AG04450 (cell line): Measurements from ENCODE around the gene FRAS1. TPM values are rescaled to one million over a fixed set of nuclear protein-coding genes. Genes with fewer than 3 reads are reported as not detected.

Source experiments
- CTCF ChIA-PET: fragments of 300-600, 350-600 bp; formaldehyde crosslinking; extraction: SDS; loops from one replicate; lab custom pipeline; 2022; ENCODE audit warnings: antibody characterized with exemption, inconsistent platforms; lab: Charles Lee
- POLR2A ChIA-PET: fragments of 350-600 bp; formaldehyde crosslinking; extraction: SDS; loops from one replicate; lab custom pipeline; 2021; ENCODE audit warnings: antibody characterized with exemption, inconsistent platforms; lab: Yijun Ruan, JAX
- DNase-seq: peaks from one replicate; pipeline ENCODE4 v3.0.0-alpha.2; 2011; ENCODE audit warnings: low read depth, low spot score
- H3K27ac ChIP-seq: one replicate; pipeline ENCODE4 v1.5.1; 2012; ENCODE audit warnings: low read depth, low read length, control low read depth
- H3K27me3 ChIP-seq: one replicate; pipeline ENCODE4 v1.6.0; 2012; ENCODE audit warnings: low read length; ENCODE audit not compliant: control insufficient read depth, insufficient read depth
- H3K4me3 ChIP-seq: 2 replicates; pipeline ENCODE4 v1.5.1; 2011; ENCODE audit warnings: mild to moderate bottlenecking, low read depth, low read length, control low read depth
- H3K9me3 ChIP-seq: 2 replicates; pipeline ENCODE4 v1.5.1; 2012; ENCODE audit warnings: low read length; ENCODE audit not compliant: control insufficient read depth, insufficient read depth
- polyA plus RNA-seq: library from polyadenylated mRNA; depleted of rRNA; stranded (reverse); fragments of >200 nt; gene quantifications from 2 replicates; pipeline ENCODE4 v1.2.3, GENCODE V29; 2011
- TF ChIP-seq, protein P1 (sequence below): IDR thresholded peaks from 2 replicates; pipeline ENCODE4 v1.5.1; 2011; ENCODE audit warnings: low read depth, low read length, control low read depth, inconsistent platforms

Gene FRAS1
- polyA plus RNA-seq, 1 experiment, result 0.21 TPM

DNA sequence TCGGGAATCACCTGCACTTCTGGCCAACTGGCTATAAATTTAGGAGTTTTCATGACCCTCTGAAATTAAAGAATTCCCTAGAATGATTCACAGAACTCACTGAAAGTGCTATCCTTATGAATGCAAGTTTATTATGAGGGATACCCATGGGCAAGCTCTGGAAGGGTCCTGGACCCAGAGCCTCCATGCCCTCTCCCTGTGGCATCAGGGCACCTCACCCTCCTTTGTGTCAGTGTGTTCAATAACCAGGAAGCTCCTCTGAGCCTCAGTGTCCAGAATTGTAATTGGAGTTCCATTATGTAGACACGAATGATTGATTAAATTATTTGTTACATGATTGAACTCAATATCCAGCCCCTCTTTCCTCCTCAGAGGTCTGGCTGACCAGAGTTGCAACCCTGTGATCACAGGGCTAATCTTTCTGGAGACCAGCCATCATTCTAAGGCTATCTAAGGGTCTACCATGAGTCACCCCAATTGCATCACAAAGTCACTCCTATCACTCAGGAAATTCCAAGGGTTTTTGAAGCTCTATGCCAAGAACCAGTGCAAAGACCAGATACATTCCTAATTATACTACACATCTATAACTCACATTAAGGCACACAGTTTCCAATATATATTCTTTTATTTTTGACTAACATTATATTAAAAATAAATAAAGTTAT is 503.3 kb downstream of the FRAS1 start:
- TF ChIP-seq, protein P1, sequence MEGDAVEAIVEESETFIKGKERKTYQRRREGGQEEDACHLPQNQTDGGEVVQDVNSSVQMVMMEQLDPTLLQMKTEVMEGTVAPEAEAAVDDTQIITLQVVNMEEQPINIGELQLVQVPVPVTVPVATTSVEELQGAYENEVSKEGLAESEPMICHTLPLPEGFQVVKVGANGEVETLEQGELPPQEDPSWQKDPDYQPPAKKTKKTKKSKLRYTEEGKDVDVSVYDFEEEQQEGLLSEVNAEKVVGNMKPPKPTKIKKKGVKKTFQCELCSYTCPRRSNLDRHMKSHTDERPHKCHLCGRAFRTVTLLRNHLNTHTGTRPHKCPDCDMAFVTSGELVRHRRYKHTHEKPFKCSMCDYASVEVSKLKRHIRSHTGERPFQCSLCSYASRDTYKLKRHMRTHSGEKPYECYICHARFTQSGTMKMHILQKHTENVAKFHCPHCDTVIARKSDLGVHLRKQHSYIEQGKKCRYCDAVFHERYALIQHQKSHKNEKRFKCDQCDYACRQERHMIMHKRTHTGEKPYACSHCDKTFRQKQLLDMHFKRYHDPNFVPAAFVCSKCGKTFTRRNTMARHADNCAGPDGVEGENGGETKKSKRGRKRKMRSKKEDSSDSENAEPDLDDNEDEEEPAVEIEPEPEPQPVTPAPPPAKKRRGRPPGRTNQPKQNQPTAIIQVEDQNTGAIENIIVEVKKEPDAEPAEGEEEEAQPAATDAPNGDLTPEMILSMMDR, result no peak
- ChIA-PET CTCF (interaction anchor here (0.7 to 1.2 kb wide), 2 partner anchors 56 to 84 kb away, joined by 3 read pairs; no protein-coding TSS in a partner anchor), POLR2A (interaction anchor here (0.6 kb wide), 1 partner anchor 92 kb away, joined by 3 read pairs; no protein-coding TSS in a partner anchor)
- DNase-seq, result peak; percentile 52
- Histone ChIP-seq H3K27ac (no peak overlapping the region), H3K4me3 (no peak overlapping the region), H3K9me3 (no peaks in the 10 kb centered on the region), H3K27me3 (no peaks in the 10 kb centered on the region)

DNA sequence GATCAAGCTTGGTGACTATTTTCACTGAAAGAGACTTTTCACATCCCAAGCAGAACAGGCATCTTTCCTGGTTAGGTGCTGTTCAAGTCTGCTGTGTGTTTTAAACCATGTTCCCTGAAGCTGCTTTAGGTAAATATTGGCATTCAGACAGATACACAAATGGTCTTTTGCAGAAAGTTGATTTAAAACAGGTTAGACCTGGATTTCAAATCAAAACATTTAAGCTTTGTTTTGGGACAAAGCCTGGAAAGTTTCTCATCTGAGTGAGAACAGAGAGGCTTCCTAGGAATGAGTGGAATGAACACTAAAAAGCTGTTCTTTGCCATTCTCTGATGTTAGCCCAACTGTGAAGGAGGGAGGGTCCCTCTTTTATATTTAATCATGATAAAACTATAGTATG is 504.6 kb downstream of the FRAS1 start:
- no peak for DNase-seq
- TF ChIP-seq, protein P1, result no peak
- ChIA-PET CTCF (no interaction called here), POLR2A (interaction anchor here (0.5 kb wide), 1 partner anchor 22 kb away, joined by 3 read pairs; no protein-coding TSS in a partner anchor)
- Histone ChIP-seq H3K4me3 (no peak overlapping the region), H3K9me3 (no peaks in the 10 kb centered on the region), H3K27me3 (no peaks in the 10 kb centered on the region), H3K27ac (no peak overlapping the region)

DNA sequence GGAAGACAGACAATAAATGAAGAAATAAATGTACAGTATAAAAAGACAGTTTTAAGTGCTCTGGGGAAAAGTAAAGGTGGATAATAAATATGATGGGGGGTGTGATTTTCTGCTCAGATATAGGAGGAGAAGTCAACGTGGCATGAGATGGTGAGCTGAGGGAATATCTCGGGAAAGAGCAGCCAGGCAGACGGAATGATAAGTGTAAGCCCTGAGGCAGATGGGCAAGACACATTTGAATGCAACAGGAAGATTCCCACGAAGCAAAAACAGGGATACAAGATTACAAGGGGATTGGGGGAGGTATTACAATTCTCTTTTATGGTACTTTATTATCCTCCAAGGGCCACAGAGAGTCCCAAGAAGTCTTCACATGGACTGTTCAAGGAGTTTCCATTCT is 505.6 kb downstream of the FRAS1 start:
- TF ChIP-seq, protein P1, result no peak
- ChIA-PET POLR2A (no interaction called here), CTCF (no interaction called here)
- Histone ChIP-seq H3K4me3 (no peak overlapping the region), H3K27ac (no peak overlapping the region), H3K27me3 (no peaks in the 10 kb centered on the region), H3K9me3 (no peaks in the 10 kb centered on the region)
- DNase-seq, result no peak

DNA sequence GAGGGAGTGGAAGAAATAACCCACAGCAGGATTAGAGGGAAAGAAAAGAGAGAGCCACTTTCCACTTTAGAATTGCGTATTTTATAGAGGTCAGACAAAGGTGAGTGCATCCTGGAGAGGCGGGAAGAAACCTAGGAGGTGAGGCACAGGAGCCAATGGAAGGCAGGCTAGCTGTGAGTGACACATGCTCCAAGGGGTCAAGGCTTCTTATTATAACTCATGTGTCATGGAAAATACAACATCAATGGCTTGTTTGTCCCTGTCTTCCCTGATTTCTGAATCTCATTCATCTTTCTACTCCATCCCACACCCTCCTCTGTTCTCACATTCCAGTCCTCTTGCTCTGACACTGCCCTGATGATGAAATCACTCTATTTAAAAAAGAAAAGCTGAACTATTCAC is 508.8 kb downstream of the FRAS1 start:
- ChIA-PET POLR2A (no interaction called here), CTCF (interaction anchor here (0.8 to 1.9 kb wide), 3 partner anchors 20 to 298 kb away, joined by 3 to 4 read pairs (median 4); no protein-coding TSS in a partner anchor)
- H3K9me3 ChIP-seq, result no peaks in the 10 kb centered on the region
- no peak overlapping the region for H3K4me3 ChIP-seq
- H3K27ac ChIP-seq, result no peak overlapping the region
- TF ChIP-seq, protein P1, result no peak
- no peak for DNase-seq
- no peaks in the 10 kb centered on the region for H3K27me3 ChIP-seq

DNA sequence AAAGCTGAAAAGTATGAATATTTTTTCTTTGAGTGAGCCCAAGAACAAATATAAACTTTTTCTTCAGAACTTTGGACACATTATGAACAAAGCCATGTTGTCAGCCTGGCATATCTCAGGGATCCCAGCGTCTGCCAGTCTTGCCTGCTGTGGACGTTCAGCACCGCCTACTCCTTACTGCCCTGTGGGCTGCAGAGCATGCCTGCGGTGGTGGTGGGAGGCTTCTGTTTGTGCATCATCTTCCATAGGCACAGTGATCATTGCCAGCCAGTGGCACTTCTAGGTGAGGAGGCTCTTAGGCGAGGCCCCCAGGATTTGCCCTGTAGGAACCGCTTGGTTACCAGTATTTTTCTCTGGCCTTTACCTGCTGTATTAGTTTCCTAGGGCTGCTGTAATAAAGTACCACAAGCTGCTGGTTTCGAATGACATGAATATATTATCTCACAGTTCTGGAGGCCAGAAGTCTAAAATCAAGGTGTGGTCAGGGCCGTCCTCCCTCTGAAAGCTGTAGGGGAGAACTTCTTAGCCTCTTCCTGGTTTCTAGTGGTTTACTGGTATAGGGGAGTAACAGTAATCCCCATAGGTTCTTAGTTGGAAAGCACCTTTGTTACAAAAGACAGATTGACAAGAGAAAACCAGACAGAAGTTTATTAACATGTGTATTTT is 509.8 kb downstream of the FRAS1 start:
- POLR2A ChIA-PET, result no interaction called here
- no peak overlapping the region for H3K27ac ChIP-seq

More for the DNA sequence above, 509.8 kb downstream of the FRAS1 start:
- H3K9me3 ChIP-seq, result no peaks in the 10 kb centered on the region
- CTCF ChIA-PET, result interaction anchor here (0.8 to 1.9 kb wide), 3 partner anchors 21 to 297 kb away, joined by 3 to 4 read pairs (median 4); no protein-coding TSS in a partner anchor
- TF ChIP-seq, protein P1, result no peak
- DNase-seq, result no peak
- H3K4me3 ChIP-seq, result no peak overlapping the region
- H3K27me3 ChIP-seq, result no peaks in the 10 kb centered on the region
